ENCODE results near the gene CNFN.

Gene CNFN

GRCh38 chr19:42407816-42408175 is 17.7 kb upstream of the CNFN start:
- DNase-seq = no peak

DNA sequence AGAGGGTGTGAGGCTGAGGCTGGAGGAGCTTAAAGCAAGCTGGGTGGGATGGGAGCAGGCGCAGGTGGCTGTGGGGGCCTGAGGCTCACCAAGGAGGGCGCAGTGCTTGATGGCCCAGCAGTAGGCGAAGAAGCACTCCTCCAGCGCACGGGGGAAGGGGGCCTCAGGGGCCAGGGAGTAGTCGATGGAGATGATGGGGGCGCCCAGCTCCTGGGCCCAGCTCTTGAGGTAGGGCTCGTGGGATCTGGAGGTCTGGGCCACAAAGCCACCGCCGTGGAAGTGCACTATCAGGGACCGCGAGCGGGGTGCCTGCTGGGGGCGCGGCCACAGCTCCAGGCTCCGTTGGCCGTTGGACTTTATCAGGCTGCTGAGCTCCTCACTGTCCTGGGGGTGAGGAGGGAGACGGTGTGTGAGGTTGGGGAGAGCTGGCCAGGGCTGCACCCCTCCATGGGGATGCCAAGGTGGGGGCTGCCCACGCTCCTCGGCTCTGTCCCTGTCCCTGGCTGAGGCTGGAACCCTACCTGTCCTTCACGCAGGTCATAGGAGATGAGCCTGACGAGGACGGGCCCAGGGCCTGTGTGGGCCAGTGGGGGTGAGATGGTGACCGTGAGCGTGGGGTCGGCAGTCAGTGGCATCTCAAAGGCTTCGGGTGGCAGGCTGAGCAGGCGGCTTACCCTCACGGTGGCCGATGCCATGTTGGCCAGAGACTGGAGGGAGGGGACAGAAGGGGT is 17.2 kb upstream of the CNFN start:
- DNase-seq = no peak

DNA sequence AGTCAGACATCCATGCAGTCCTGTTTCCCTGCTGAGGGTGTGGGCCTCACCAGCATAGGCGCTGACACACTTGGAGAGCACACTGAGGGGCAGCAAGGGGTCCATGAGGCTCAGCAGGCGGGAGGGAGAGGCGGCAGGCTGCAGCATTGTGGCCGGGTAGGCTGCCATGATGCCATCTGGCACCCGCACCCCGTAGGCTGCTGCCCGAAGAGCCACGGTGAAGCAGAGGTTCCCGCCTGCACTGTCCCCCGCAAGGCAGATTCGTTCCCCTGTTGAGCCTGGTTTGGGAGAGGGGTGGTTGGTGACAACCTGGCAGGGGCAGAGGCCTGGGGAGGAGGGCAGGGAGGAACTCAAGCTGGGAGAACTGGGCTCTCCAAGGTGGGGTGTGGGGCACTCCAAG is 16.0 kb upstream of the CNFN start:
- DNase-seq = no peak

- no peak for DNase-seq
Observed at GRCh38 chr19:42403586-42403985, 13.5 kb upstream of the CNFN start.

GRCh38 chr19:42402376-42403116 is 12.4 kb upstream of the CNFN start:
- DNase-seq = peak; percentile 30

DNA sequence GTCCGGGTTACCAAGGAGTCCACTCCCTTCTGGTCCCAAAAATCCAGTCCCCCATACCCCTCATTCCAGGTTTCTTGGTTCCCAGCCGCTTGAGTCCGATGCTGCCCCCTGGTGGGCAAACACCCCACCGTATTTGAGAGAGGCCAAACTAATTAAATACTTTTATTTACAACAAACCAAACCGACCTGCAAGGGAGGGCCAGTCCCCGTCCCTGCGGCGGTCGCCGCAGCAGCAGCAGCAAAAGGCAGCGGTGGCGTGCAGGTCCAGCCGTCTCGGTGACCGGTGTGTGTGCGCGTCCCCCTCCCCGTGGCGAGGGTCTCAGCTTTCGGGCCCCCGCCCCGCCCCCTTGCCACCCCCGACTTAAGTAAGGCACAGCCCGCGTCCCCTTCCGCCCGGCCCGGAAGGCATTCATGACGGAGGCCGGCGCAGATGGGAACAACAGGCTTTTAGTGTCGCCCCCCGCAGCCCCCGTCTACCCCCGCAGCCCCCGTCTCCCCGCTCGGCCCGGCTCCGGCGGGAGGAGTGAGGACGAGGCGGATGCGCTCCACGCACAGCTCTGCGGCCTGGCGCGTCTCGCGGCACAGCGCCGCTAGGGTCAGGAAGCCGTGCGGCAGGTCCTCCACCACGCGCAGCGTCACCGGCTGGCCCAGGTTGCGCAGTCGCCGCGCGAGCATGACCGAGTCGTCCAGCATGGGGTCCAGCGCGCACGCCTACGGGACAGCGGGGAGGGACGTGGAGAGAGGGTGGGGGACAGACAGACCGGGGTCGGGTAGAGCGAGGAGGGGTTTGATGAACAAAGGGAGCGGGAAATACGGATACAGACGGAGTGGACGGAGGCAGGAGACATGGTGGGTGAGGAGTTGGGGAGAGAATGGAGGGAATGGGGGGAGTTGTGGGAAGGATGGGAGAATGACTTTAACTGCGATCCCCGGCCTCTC is 11.5 kb upstream of the CNFN start:
- peak; percentile 63 for DNase-seq

GRCh38 chr19:42400404-42400803 is 10.3 kb upstream of the CNFN start:
- DNase-seq = no peak

DNA sequence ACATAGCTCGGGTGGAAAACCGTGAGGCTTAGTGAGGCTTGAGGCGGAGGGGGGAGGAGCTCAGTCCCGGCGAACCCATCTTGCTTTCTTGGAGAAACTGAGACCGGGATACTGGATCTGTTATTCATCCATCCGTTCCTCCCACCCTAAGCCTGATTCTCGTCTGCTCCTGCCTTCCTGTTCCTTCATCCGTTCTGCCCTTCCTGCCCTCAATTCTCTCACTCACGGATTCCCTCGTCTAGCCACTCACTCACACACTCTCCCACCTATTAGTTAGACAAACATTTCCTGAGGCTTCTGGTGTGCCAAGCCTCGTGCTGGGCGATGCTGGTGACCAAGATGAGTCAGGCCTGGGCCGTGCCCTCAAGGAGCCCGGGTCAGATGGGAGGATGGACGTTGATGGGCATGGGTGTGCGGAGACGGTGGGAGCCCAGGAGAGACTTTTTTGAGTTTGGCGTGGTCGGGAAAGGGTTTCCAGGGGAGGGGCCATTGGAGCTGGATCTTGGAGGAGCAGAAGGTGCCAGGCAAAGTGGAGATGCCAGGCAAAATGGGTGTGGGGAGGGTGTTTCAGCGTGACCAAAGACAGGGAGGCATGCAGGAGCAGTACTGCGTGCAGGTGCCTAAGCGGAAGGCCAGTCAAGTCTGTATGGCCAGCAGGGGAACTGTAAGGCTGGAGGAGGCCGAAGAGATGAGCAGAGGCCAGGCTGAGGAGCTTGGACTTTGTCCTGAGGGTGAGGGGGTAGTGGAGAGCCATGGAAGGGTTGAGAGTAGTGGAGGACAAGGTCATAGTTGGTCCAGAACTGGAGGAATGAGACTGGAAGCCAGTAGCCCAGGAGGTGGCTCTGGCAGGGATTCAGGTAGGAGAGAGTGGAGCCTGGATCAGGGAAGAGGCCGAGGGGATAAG is 7.4 kb upstream of the CNFN start:
- no peak for DNase-seq

DNA sequence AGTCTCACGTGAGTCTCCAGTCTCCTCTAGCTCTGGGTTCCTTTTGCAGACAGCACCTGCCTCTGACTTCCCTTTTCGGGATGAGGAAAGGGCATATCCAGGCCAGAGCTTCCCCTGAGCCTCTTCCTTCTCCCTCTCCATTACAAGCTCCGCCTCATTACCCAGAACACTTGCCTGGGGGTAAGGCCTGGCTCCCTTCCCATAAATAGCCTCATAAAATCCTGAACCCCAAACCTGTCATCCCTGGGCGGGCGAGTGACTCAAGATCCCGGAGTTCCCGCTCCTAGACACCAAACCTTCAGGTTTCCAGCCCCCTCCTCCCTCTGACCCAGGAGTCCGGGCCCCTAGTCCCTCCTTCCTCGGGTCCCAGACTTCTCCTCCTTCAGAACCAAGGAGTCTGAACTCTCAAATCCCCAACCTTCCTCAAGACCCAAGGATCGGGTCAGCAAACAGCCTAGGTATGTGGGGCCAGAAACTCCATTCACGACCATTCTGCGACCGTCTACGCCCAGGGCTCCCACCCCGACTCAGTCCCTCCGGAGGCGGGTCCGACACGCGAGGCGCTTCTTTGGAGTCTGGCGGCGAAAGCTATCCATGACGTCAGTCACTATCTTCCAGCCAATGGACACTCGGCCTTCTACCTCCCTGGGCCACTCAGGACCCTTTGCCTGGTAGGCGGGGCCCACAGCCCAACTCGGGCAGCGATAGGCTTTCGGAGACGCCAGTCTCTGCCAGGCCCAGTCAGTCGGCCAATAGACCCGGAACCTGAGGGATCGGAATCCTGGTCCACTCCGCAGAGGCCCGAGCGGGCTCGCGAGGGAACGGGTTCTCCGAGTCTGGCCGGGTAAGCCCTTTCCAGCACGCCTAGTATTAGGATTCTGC is 6.5 kb upstream of the CNFN start:
- DNase-seq = peak; percentile 95

DNA sequence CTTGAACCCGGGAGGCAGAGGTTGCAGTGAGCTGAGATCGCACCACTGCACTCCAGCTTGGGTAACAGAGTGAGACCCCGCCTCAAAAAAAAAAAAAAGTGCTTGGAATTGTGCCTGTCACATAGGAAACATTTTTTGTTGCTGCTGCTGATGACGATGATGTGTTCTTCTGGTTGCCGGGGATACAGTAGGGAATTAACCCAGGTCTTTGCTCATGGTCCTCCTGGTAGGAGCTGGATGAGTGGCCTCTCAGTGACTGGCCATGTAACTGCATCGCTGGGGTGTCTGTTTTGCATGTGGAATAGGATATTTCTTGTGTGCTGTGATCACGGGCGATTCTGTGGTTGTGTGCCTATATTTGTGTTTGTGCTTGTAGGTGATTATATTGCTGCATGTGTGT is 4.7 kb upstream of the CNFN start:
- no peak for DNase-seq

GRCh38 chr19:42392165-42392564 is 2.1 kb upstream of the CNFN start:
- DNase-seq = no peak

GRCh38 chr19:42388851-42389489 is 1.1 kb downstream of the CNFN start:
- DNase-seq = no peak

DNA sequence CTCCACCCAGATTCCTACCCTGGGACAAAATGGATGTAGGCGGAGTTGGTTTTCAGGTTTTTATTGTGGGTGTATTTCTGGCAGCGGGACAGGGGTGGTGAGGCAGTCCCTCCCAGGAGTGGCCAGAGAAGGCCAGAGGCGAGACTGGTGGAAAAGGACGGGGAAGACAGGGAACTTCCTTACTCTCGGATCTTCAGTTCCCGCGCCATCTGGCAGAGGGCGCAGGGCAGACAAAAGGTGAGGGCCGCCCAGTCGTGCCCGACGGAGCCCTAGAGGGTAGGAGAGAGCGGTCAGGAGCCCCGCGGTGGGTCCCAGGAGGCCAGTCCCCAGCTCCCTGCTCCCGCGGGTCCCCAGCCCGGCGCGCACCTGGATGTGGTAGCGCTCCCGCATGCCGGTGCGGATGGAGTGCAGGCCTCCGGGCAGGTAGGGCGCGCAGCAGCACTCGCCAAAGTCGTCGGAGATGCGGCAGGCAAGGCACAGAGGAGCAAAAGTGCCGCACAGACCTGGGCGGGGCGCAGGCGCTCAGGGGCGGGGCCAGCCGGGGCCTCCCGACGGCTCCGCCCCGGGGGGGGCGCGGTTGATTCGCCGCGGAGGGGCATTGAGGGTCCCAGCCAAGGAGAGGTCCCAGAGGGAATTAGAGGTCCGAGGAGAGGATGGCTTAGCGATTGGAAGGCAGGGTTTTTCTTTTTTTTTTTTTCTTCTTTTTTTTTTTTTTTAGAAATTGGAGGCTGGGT is 3.0 kb downstream of the CNFN start:
- peak; percentile 68 for DNase-seq

DNA sequence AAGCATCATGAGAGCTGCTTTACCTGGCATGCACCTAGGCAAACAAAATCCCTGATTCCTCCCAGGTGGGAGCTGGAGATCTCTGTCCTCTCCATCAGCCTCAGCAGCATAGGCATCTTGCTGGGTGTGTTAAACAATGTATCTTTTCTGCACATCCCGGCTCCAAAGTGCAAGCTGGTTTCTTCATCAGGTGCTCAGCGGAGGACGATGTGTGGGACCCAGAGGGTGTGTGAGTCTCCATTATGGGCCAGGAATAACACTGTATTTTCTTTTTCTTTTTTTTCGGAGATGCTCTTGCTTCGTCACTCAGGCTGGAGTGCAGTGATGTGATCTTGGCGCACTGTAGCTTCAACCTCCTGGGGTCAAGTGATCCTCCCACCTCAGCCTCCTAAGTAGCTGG is 9.9 kb downstream of the CNFN start:
- DNase-seq = no peak

DNA sequence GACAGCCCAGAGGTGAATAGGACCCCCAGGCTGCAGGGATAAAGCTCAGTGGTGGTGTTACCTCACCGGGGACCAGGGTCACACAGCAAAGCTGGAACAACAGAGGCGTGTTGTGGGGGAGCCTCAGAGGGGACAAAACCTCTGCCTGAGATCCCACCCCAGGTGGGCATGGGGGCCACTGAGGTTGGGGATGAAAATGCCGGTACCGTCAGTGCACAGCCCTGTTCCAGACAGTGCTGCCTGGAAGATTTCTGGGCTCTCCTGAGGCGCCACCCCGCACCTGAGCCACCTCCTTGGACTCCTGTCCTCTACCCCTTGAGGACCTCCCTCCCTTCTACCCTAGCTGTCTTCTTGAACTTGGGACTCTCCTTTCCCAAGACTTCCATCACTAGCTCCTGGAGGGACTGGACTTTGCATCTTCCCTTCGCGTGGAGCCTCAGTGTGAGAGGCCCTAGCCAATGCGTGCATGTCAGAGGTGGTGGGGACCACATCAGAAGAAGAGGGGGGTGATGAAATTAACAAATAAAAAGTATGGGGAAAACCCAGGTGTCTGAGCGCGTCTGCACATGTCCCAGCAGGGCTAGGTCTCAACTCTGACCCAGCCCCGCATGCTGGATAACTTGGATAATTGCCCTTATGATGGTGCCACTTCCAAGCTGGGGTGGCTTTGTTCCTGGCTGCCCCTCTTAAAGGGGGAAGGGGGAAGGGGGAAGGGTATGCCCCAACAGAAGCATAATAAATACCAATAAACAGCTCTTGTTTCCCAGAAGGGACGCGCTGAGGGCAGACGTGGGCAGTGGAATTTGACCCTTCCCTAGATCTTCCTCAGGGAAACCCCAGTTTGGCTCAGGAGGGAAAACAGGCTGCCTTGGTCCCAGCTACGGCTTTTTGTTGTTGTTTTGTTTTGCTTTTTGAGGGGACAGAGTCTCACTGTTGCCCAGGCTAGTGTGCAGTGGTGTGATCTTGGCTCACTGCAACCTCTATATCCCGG is 11.6 kb downstream of the CNFN start:
- DNase-seq = no peak

DNA sequence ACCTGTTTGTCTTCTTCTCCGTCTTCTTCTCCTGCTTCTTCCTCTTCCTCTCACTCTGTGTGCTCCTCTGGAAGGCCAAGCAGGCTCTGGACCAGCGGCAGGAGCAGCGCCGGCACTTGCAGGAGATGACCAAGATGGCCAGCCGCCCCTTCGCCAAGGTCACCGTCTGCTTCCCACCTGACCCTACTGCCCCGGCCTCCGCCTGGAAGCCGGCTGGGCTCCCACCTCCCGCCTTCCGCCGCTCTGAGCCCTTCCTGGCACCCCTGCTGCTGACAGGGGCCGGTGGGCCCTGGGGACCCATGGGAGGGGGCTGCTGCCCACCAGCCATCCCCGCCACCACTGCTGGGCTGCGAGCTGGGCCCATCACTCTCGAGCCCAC is 13.9 kb downstream of the CNFN start:
- DNase-seq = no peak

DNA sequence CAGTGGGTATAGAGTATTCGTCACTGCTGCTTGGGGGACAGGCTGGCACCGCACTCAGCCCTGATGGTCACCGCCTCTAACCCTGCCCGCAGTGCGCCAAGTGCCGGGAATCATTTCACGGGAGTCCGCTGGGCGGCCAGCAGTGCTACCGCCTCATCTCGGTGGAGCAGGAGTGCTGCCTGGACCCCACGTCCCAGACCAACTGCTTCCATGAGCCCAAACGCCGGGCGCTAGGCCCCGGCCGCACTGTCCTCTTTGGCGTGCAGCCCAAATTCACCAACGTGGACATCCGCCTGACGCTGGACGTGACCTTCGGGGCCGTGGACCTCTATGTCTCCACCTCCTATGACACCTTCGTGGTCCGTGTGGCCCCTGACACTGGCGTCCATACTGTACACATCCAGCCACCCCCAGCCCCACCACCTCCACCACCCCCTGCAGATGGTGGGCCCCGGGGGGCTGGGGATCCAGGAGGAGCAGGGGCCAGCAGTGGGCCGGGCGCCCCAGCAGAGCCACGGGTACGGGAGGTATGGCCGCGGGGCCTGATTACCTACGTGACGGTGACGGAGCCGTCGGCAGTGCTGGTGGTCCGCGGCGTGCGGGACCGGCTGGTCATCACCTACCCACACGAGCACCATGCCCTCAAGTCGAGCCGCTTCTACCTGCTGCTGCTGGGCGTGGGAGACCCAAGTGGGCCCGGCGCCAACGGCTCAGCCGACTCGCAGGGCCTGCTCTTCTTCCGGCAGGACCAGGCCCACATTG is 14.5 kb downstream of the CNFN start:
- DNase-seq = no peak

GRCh38 chr19:42374826-42375376 is 15.2 kb downstream of the CNFN start:
- DNase-seq = no peak
